ENCODE data around the gene FBN1.

Gene FBN1

GRCh38 chr15:48505067-48505466 is 140.4 kb downstream of the FBN1 start:
- Histone ChIP-seq H3K4me3 (ENCODE audit: low read depth, low read length) (no peak overlapping the region), H3K9me3 (ENCODE audit: severe bottlenecking) (no peaks in the 10 kb centered on the region), H3K27me3 (ENCODE audit: insufficient read depth, low read depth, severe bottlenecking) (no peaks in the 10 kb centered on the region), H3K36me3 (no peaks in the 10 kb centered on the region), H3K27ac (no peak overlapping the region)
- DNase-seq: no peak
- no peak for TF ChIP-seq CTCF (IDR thresholded peaks at IDR 0.05; ENCODE audit: low read depth, low read length)

GRCh38 chr15:48501208-48501607 is 144.3 kb downstream of the FBN1 start:
- Histone ChIP-seq H3K4me3 (ENCODE audit: low read depth, low read length) (no peak overlapping the region), H3K27me3 (ENCODE audit: insufficient read depth, low read depth, severe bottlenecking) (no peaks in the 10 kb centered on the region), H3K9me3 (ENCODE audit: severe bottlenecking) (no peaks in the 10 kb centered on the region), H3K27ac (no peak overlapping the region), H3K36me3 (no peaks in the 10 kb centered on the region)
- no peak for TF ChIP-seq CTCF (IDR thresholded peaks at IDR 0.05; ENCODE audit: low read depth, low read length)
- no peak for DNase-seq

GRCh38 chr15:48500595-48500994 is 144.9 kb downstream of the FBN1 start:
- Histone ChIP-seq H3K36me3 (no peaks in the 10 kb centered on the region), H3K4me3 (ENCODE audit: low read depth, low read length) (no peak overlapping the region), H3K27ac (no peak overlapping the region), H3K27me3 (ENCODE audit: insufficient read depth, low read depth, severe bottlenecking) (no peaks in the 10 kb centered on the region), H3K9me3 (ENCODE audit: severe bottlenecking) (no peaks in the 10 kb centered on the region)
- no peak for DNase-seq
- no peak for TF ChIP-seq CTCF (IDR thresholded peaks at IDR 0.05; ENCODE audit: low read depth, low read length)

GRCh38 chr15:48499978-48500377 is 145.5 kb downstream of the FBN1 start:
- Histone ChIP-seq H3K4me3 (ENCODE audit: low read depth, low read length) (no peak overlapping the region), H3K27ac (no peak overlapping the region), H3K9me3 (ENCODE audit: severe bottlenecking) (no peaks in the 10 kb centered on the region), H3K36me3 (no peaks in the 10 kb centered on the region), H3K27me3 (ENCODE audit: insufficient read depth, low read depth, severe bottlenecking) (no peaks in the 10 kb centered on the region)
- no peak for TF ChIP-seq CTCF (IDR thresholded peaks at IDR 0.05; ENCODE audit: low read depth, low read length)
- no peak for DNase-seq

GRCh38 chr15:48498828-48499227 is 146.7 kb downstream of the FBN1 start:
- H3K27me3 ChIP-seq (ENCODE audit: insufficient read depth, low read depth, severe bottlenecking): no peaks in the 10 kb centered on the region
- H3K4me3 ChIP-seq (ENCODE audit: low read depth, low read length): no peak overlapping the region
- no peaks in the 10 kb centered on the region for H3K36me3 ChIP-seq
- no peak overlapping the region for H3K27ac ChIP-seq
- TF ChIP-seq CTCF (IDR thresholded peaks at IDR 0.05; ENCODE audit: low read depth, low read length): no peak
- no peaks in the 10 kb centered on the region for H3K9me3 ChIP-seq (ENCODE audit: severe bottlenecking)
- no peak for DNase-seq

- no peak for DNase-seq
- Histone ChIP-seq H3K4me3 (ENCODE audit: low read depth, low read length) (no peak overlapping the region), H3K9me3 (ENCODE audit: severe bottlenecking) (no peaks in the 10 kb centered on the region), H3K36me3 (no peaks in the 10 kb centered on the region), H3K27me3 (ENCODE audit: insufficient read depth, low read depth, severe bottlenecking) (no peaks in the 10 kb centered on the region), H3K27ac (no peak overlapping the region)
- TF ChIP-seq CTCF (IDR thresholded peaks at IDR 0.05; ENCODE audit: low read depth, low read length): no peak
Measured at GRCh38 chr15:48494631-48495030, 150.9 kb downstream of the FBN1 start.
